Activated T-helper 9 cell treated with anti-CD3 and anti-CD28 coated beads, Interleukin-2, amount 50 U/mL, for 16 hours (primary cell): ENCODE results near the gene ENHO.

Source experiments
- DNase-seq: peaks from one replicate; pipeline ENCODE4 v3.0.0-alpha.2; 2020; ENCODE audit warnings: low read depth

ENHO gene

DNA sequence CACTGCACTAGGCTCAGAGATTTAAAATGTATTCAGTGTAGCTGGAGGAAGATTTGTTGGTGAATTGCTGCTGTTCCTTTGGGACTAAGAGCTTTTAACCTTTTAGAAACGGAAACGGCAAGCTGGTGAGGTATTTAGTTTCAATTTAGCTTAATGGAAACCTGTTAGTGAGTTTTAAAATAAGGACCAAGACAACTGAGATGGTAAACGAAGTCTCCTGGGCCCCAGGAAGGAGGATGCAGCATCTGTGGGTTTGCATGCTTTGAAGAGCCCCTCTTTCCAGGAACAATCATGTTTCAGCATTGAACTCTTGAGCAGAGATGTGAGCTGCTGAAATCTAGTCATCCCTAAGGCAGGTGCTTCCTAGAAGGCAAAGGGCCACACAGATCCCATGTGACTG is 47.7 kb downstream of the ENHO start:
- DNase-seq = no peak
